Inferior parietal cortex (tissue), 1 donor: ENCODE data around the gene TMIE.

Source experiments
- DNase-seq: peaks from one replicate; pipeline ENCODE4 v3.0.0-alpha.2; 2016; ENCODE audit errors: extremely low spot score

The TMIE gene

DNA sequence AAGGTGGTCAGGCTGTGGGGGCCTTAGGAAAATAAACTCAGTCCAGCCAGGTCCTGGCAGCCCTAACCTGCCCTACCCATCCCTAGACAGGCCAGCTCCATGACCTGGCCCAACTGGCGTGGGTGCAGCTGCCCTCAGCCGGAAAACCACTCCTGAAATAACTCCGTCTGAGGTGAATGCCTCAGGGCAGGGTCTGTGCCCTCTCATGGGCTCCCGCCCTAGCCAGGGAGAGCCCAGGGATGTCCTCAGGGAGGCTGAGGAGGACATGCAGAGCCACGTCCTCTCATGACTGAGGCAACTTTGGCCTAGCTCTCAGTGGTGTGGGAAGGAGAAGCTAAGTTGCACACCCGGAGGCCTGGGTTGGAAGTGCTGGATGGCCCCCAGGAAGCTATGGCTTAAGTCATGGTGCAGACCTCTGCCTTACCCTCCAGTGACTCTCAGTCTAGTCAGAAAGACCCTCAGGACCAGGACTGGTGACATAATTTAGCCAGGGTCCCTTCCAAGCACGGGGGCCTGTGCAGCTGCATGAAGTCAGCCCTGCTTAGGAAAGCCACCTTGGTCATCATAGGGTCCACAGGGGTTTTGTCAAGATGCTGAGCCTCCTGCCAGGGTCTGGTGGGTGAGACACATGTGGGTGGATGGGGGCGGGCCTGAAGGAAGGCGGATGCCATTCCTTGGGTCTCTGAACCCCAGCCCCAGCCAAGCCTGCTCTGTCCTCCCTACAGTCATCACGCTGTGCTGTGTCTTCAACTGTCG lies 7.4 kb downstream of the TMIE start:
- DNase-seq = no peak

DNA sequence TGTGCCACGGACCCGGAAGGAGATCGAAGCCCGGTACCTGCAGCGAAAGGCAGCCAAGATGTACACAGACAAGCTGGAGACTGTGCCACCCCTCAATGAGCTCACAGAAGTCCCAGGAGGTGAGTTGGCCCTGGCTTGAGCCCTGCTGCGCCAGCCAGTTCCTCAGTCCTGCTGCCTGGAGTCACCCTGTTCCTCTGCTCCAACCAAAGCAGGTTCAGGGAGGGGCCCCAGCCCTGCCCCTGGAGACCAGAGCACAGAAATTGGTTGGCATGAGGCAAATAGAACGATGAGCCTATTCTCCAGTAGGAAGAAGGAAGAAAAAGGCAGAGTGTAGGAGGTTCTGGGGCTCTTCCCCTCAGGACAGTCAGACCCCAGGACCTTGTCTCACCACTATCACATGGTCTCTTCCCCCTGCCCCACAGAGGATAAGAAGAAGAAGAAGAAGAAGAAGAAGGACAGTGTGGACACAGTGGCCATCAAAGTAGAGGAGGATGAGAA lies 8.0 kb downstream of the TMIE start:
- no peak for DNase-seq

DNA sequence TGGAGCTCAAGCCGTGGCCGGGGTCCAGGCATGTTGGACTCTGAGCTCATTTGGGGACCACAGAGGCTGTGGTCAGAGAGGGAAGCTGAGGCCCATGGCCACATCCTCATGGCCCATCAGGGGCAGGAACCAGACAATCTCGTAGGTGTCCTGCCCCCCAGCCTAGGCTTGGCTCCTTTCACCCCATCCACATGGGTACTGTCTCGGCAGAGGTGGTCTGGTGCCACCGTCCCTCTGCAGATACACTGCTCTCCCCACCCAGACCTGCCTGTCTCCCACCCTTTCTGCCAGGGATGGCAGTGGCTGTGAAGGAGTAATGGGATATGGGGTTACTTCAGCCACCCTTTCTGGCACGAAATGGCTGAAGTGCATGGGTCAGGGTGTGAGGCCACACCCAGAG lies 8.5 kb downstream of the TMIE start:
- DNase-seq = no peak

DNA sequence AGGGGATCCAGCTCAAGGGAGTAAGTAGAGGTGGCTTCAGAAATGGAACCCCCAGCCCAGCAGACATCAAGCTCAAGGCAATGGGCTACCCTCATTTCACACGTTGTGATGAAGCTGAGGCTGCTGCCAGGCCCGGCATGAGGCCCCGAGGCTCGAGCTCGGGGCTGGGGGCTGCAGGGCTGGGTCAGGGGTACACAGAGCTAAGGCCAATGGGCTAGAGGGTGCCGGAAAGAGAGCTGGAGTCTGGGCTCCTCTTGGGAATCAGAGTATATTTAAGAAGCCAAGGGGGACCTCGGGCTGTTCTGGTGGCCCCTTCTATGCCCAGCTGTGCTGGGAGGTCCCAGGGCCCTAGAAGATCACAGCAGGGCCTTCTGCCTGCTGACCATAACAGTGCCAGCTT lies 9.0 kb downstream of the TMIE start:
- DNase-seq = no peak

DNA sequence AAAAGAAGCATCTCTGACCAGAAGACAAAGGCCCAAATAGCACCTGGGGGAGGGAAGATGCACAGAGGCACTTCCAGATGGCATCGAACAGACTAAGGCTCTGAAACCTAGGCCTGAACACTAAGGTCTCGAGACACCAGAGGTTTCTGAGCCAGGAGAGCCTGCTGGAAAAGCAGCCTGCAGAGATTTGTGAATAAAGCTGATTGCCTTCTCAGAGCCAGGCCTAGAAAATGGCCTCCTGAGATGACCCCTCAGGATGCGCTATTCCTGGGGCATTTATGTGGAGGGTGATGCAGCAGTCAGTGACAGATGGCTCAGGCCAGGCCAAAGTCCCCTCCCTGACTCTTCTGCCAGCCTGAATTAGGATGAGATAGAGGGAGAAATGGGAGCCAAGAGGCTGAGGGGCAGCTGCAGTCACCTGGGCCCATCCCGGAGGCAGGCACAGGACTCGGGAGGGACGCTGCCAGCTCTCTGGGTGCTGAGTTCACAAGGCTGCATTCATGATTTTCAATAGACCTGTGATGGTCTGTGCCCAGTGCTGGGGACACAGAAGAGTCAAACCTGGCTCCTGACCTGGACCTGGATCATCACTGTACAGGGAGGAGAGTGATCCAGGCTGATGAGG lies 9.6 kb downstream of the TMIE start:
- DNase-seq = no peak

DNA sequence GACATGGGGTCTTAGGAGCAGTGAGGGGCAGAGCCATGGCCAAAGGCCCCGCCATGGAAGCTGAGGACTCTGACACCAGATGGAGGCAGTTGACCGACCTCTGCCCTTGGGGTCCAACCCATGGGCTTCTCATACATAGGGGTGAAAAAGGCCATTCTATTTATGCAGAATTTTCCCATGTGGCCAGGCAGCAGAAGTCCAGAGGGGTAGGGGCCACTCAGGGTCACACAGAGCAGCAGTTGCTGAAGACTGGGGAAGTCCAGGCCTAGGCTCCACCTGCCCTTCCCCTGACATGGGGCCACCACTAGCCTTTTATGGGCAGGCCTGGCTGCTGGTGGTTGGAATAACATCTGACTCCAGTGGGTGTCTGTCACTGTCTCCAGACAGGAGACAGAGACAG lies 10.1 kb downstream of the TMIE start:
- no peak for DNase-seq

DNA sequence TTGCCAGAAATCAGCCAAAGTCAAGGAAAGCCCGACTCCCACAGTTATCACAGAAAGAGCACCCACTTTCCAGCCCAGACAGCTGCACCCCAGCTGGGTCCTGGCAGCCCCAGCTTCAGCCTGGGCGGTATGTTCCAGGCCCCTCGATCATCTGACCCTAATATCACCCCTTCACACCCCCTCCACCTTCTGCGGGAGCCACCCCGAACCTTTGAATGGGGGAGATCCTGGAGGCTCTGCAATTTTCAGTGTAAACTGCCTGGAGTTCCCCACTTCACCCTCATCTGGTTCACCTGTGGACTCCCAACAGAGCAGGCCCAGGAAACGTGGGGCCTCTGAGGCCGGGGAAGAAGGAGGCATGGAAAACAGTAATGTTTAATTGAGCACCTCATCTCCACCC lies 10.6 kb downstream of the TMIE start:
- no peak for DNase-seq

DNA sequence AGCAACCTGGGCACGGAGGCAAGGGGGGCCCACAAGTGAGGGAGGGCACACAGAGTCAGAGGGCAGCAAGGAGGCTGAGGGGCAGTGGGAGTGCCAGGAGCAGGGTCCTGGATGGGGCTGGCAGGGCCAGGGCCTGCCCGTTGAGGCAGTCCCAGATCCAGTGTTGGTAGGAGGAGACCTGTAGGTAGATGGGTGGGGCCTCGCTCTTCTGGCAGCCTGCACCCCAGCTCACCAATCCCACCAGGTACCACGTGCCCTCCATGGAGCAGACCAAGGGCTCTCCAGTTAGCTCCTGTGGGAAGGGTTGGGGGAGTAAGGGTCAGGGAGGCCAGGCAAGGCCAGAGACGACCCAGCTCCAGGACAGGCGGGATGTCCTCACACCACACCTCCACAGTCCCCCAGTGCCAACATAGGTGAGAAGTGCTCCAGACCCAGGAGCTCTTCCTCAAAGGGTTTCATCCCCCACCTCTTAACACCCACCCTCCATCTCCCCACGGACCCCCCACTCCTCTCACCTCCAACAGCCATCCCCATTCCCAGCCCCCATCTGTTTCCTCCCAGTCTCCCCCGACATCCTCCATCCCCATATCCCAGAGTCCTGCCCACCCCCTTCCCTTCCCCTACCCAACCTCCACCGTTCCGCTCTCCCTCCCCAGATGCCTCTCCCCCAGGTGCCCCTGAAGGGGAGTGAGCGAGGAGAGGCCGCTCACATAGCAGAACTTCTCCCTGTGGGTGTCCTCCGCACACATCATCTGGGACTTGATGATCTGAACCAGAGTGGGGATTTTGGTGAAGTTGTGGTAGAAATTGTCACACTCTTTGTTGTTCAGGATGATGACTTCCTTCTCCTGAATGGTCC lies 11.2 kb downstream of the TMIE start:
- DNase-seq = no peak

DNA sequence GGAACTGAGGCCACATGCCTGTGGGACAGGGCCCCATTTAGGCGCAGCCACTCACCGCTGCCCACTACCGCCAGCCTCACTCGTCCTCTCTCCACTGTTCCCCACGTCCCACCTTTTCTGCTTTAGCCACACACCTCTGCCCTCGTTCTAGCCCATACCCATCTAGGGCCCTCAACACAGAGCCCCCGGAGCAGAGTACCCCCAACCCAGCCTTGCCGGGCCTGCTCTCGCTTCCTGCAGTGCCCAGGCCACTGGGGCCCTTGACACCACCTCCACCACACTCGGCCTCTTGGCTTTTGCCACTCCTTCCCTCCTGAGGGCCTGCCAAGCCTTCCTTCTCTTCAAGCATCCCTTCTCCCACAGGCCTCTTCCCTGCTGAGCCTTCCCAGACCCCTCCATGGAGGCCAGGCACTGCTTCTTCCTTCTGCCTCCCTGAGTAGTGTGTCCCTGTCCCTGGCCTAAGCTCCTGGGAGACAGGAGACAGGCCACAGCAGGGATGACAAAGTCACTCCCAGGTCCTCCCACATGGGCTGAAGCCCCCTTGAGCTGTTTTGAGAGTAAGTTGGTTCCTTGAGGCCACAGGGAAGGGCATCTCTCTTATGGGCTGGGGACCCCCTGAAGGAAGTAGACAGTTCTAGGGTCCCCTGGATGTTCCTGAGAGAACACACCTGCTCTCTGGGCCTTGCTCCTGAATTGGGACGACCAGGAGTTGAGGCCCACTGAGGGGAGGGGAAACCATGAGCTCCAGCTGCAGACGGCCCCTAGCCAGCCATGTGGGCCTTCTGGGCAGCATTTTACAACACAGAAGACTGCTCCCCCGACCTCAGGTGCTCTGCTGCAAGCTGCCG lies 12.1 kb downstream of the TMIE start:
- DNase-seq = no peak

DNA sequence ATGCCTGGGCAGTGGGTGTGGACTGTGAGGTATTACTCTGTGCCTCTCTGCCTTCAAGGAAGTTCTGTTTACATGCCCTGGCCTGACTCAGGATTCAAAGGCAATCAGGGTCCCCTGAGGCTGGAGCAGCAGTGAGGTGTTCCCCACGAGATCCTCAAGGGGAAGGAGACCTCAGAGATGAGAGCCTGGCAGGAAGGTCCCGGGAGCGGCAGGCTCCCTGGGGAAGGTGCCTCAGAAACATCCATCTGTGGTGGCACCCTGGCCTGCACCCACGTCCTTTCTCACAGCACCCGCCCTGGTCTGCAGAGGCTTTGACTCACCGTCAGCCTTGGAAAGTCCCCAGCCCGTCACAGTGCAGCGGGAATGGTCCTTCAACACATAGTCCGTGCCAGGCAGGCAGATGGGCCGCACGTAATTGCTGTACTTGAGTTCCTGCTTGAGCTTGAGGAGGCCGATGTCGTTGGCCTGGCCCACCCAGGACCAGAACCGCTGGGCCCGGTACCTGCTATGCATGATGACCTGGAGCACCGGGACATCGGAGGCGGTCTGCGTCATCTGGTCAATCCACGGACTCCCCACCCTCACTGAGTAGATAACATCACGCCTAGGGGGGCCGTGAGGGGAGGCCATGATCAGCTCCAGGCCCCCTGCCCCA lies 12.8 kb downstream of the TMIE start:
- DNase-seq = no peak

DNA sequence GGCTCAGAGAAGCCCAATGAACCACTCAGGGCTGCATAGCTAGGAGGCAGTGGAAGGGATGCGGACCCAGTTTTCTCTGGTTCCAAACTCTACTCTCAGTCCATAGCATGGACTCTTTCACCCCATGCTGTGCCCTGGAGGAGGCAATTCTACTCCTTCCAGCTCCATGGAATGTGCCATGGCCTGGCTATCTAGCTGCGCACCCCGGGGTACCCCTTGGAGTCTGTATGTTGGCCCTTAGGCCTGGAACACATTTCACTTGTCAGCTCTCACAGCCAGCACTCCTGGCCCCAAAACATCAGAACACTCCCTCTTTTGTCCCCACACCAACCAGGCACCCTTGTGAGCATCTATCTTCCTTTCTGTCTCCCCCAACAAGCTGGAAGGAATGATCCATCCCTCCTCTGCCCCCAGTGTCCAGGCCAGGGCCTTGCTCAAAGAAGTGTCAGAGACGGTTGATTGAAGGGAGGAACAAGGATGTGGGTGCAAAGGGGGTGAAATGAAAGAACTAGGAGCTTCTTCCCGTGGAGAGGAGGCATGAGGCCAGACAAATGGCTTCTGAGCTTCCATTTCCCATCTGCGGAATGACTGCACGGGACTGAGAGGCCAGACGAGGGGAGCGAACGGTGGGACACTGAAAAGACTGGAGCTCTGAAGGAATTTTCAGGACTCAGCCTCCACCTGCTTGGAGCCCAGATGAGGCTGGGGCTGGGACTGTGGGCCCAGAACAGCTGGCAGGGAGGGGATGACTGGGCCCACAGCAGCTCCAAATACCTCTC lies 13.7 kb downstream of the TMIE start:
- DNase-seq = no peak

DNA sequence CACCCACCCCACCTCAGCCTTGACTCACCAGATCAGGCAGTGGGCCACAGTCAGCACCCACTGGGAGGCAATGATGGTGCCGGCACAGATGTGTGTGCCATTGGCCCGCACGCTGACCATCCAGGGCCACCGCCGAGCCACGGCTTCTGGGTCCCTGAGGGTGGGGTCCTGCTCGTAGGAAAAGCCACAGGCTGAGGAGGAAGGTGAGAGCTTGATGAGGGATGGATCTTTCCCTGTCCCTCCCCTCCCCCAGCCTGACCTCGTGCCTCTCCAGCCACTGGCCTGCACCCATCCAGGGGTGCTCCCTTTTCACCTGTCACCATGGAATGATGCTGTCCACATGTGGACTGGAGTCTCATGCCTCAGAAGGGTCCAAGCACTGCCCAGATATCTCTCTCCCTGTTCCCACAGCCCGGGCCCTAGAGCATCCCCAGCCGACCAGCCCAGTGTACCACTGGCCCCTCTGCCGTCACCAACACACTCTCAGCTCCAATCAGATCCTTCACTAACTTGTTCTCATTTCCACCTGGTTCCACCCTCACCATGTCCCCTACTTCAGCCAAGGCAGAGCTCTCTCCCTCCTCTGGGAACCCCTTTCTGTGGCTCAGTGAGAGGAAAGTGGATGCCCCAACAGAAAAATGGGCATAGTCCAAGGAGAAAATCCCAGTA lies 14.4 kb downstream of the TMIE start:
- DNase-seq = no peak

DNA sequence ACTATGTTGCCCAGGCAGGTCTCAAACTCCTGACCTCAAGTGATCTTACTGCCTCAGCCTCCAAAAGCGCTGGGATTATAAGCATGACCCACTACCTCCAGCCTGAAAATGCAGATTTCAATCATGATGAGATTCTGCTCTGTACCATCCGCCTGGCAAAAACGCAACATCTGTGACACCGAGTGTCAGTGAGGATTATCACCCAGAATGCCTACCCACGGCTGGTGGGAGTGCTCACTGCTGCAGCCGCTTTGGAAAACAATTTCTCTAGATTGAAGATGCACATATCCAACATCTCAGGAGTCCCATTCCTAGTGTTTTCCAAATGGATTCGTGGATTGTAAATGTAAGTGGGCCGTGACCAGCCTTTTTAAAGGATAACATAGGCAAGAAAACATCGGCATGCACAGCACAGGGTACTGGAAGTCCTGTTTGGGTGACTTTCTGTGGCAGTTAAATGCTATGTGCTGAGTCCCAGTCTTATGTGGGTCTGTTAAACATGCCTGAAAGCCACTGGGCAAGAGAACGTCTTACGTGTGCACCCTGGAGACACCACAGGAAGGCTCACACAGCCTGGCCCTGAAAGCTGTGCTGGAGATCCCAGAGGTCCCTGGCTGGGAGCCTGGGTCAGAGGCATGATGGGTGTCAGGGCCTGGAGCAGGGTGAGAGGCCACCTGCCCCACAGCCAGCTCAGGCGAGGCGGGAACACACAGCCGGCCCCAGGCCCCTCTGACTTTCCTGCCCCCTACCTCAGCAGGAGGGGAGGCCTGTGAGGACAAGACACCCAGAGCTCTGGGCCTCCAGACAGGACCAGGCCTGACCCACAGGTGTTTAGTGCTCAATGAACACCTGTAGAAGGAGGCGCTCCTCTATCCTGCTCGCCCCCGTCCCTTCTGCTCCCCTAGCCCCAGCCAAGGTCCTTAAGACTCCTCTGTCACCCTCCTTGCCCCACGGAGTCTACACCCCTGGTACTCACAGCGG lies 15.6 kb downstream of the TMIE start:
- DNase-seq = no peak

DNA sequence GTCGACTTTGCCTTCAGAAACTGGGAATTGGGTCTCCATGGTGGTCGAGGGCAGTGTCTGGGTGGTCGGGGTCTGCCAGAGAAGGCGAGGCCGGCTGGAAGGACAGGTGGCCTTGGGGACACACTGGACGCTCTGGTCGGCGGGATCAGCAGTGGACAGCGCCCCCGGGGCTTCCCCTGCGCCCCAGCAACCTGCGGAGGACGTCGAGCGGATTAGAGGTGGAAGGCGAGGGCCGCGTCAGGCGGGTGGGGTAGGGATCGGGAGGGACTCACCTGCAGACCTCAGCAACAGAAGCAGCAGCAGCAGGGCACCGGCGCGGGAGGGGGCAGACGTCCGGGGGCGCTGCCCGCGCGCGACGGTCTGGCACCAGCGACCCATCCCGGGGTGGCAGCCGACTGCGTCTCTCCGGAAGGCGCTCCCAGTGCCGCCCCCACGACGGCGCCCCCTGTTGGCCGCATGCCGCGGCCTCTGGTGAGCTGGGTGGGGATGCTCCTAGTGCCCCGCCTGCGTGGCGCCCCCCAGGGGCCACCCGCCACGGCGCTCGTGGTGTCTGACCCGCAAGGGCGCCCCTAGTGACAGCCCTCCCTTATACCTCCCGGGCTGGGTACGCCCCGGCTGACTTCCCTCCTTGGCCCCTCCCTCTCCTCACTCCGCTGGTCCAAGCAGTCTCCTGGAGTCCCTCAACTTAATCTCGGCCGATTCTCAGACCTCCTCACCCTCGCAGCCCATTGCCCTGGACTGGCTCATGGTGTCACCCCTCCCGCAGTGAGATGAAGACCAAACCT lies 16.4 kb downstream of the TMIE start, which contains the start of gene PRSS50:
Gene PRSS50 (minus strand): TSS at position 423 of the 785 bp plus-strand sequence. CDS start 45 bp downstream, at position 378.
- DNase-seq = no peak

DNA sequence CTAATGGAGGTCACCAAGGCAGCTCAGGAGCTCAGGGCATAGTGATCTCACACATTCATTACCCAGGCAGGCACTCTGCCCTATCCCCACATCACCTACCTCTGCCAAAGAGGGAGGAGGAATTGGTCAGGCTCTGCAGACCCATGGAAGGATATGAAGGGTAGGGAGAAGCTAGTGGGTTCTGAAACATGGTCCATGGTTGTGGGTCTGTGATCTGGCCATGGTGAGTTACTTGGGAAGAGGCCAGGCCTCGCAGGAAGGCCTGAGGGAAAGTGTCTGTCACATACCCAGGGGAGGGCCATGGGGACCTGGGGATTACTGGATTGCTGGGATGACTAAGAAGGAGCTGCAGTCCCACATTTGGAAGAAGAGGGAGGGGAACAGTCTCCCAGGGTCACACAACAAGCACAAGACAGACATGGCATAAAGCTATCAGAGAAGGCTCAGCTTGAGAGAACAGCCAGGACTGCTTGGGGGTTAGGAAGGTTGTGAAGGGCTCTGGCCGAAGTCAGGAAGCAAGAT lies 17.9 kb downstream of the TMIE start:
- no peak for DNase-seq

DNA sequence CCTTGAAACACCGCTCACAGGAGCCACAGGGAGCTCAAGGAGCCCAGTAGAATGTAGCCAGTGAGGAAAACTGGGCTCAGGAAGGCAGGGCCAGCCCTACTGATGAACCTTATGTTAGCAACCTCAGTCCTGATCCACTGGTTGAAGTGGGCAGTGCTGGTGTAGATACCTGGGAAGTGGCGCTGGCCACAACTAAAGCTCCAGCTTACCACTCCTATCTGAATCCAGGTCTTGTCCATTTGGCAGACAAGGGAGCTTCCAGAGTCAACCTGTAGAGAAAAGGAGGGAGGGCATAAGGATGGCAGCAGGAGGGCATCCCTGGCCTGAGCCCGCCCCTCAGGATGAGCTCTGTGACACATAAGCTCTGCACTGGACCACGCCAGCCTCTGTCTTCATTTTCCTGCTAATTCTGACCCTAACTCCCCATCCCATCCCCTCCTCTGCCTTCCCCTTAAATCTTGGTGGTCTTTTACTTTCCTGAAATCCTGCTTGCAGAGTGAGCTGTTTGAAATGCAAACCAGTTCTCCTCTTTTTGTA lies 18.6 kb downstream of the TMIE start:
- DNase-seq = no peak

DNA sequence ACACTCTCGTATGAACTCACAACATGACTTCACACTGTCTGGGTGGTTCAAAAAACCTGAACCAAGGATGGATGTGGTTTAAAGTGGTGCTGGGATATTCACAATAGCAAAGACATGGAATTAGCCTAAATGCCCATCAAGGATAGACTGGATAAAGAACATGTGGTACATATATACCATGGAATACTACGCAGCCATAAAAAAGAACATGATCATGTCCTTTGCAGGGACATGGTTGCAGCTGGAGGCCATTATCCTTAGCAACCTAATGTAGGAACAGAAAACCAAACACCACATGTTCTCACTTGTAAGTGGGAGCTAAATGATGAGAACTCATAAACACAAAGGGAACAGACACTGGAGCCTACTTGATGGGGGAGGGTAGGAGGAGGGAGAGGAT lies 19.8 kb downstream of the TMIE start:
- no peak for DNase-seq
